K562 (cell line): ENCODE data around the gene TMTC2. TPM values are rescaled to one million over a fixed set of nuclear protein-coding genes. Genes with fewer than 3 reads are reported as not detected.

Experiments used
- ATAC-seq: fragments of 200-7000 bp; cut with Tn5 transposase; 3 replicates; pipeline ENCODE4 v1.9.1; 2020; ENCODE audit warnings: moderate library complexity
- BruUV-seq: library from RNA; stranded (reverse); fragments of 400-500 nt; replicated peaks from 2 replicates; lab custom pipeline; 2021; lab: Mats Ljungman, UMichigan
- CTCF ChIA-PET: fragments of 300-600 bp; formaldehyde crosslinking; extraction: SDS; loops from one replicate; lab custom pipeline; 2021; ENCODE audit warnings: low intra/inter-chr PET ratio; lab: Yijun Ruan, JAX
- POLR2A ChIA-PET: fragments of 300-600, 350-650 bp; sonication (Branson Sonifier 250); formaldehyde crosslinking; extraction: SDS; loops from one replicate; lab custom pipeline; 2021; ENCODE audit warnings: antibody characterized with exemption, inconsistent platforms; lab: Yijun Ruan, JAX
- DNase-seq, 4 experiments: peaks; one replicate each; pipeline versions ENCODE4 v3.0.0 to v3.0.0-alpha.2; 2011 to 2018; ENCODE audit warnings: low spot score in 3 of 4, mixed read lengths in 3 of 4; ENCODE audit errors: extremely low read depth in 1 of 4
- FAIRE-seq: peaks from 2 replicates; lab custom pipeline; 2011; peaks lifted over from hg19 to GRCh38; lab: Jason Lieb, UNC
- H2AFZ ChIP-seq: 2 replicates; pipeline ENCODE4 v1.6.0; 2011; ENCODE audit warnings: low read depth, low read length, control low read depth, inconsistent platforms
- H3K27ac ChIP-seq: fragments of 200-600 bp; 3 replicates; pipeline ENCODE4 v1.8.0; 2011; ENCODE audit warnings: low read depth, mild to moderate bottlenecking, control low read depth, inconsistent platforms, low read length, moderate library complexity, mixed read lengths; ENCODE audit errors: extremely low read depth
- H3K27me3 ChIP-seq, 2 experiments: fragments of 300-600 bp in 1 of 2; 2 replicates in 1 of 2; 3 replicates in 1 of 2; pipeline versions ENCODE4 v1.6.0 to v1.8.0; 2011; ENCODE audit warnings: inconsistent platforms in 2 of 2, low read length in 2 of 2, mild to moderate bottlenecking in 1 of 2, mixed read lengths in 1 of 2, moderate library complexity in 1 of 2; ENCODE audit not compliant: control insufficient read depth in 2 of 2, insufficient read depth in 2 of 2
- H3K36me3 ChIP-seq: fragments of 300-600 bp; 3 replicates; pipeline ENCODE4 v1.8.0; 2011; ENCODE audit warnings: mild to moderate bottlenecking, low read length, inconsistent platforms; ENCODE audit not compliant: control insufficient read depth, insufficient read depth
- H3K4me1 ChIP-seq, 2 experiments: fragments of 200-600 bp in 1 of 2; replicated peaks in 1 of 2; 2 replicates in 1 of 2; 3 replicates in 1 of 2; pipeline versions ENCODE4 v1.5.1 to v1.8.0; 2011; ENCODE audit warnings: inconsistent platforms in 2 of 2, low read length in 2 of 2, mild to moderate bottlenecking in 1 of 2, mixed read lengths in 1 of 2, moderate library complexity in 1 of 2; ENCODE audit not compliant: control insufficient read depth in 2 of 2, insufficient read depth in 2 of 2
- H3K4me2 ChIP-seq: 2 replicates; pipeline ENCODE4 v1.6.1; 2011; ENCODE audit warnings: low read length, control low read depth, inconsistent platforms, mixed read lengths; ENCODE audit not compliant: insufficient read depth
- H3K4me3 ChIP-seq: fragments of 200-600 bp; sonication (generic), shearing (Covaris generic); 2 replicates; pipeline ENCODE4 v1.5.1; 2016; ENCODE audit warnings: control low read depth, inconsistent platforms
- H3K79me2 ChIP-seq: fragments of 200-600 bp; 3 replicates; pipeline ENCODE4 v1.8.0; 2011; ENCODE audit warnings: low read length, inconsistent platforms; ENCODE audit not compliant: control insufficient read depth, insufficient read depth
- H3K9ac ChIP-seq, 2 experiments: 2 replicates each; pipeline versions ENCODE4 v1.6.0 to v1.6.1; 2011; ENCODE audit warnings: low read depth in 2 of 2, low read length in 2 of 2, control low read depth in 1 of 2, inconsistent platforms in 1 of 2, mild to moderate bottlenecking in 1 of 2, mixed read lengths in 1 of 2; ENCODE audit not compliant: insufficient read depth in 1 of 2
- H3K9me1 ChIP-seq: one replicate; pipeline ENCODE4 v1.6.0; 2011; ENCODE audit warnings: inconsistent platforms, mild to moderate bottlenecking, low read length, moderate library complexity; ENCODE audit not compliant: control insufficient read depth, insufficient read depth
- H3K9me3 ChIP-seq: replicated peaks from 2 replicates; pipeline ENCODE4 v1.5.1; 2011; ENCODE audit warnings: low read depth, low read length, inconsistent platforms; ENCODE audit not compliant: control insufficient read depth, insufficient read depth
- H4K20me1 ChIP-seq: replicated peaks from 2 replicates; pipeline ENCODE4 v1.6.1; 2011; ENCODE audit warnings: low read length, inconsistent platforms, mixed read lengths; ENCODE audit not compliant: control insufficient read depth, insufficient read depth
- ATF4 ChIP-seq: fragments of 450-650 bp; formaldehyde crosslinking; IDR thresholded peaks from 2 replicates; pipeline ENCODE4 v1.4.0; 2022; ENCODE audit warnings: mild to moderate bottlenecking, moderate library complexity
- CHD4 ChIP-seq: fragments of 200-600 bp; sonication (generic); IDR thresholded peaks from 3 replicates; pipeline ENCODE4 v1.6.1; 2012; ENCODE audit warnings: low read depth, mild to moderate bottlenecking, mixed read lengths, low read length, inconsistent platforms; ENCODE audit not compliant: insufficient read depth, insufficient replicate concordance, poor library complexity, severe bottlenecking
- FOXJ2 ChIP-seq: fragments of 200-800 bp; sonication (Bioruptor generic); IDR thresholded peaks from 2 replicates; pipeline ENCODE4 v1.6.1; 2016; ENCODE audit warnings: missing genetic modification characterization, missing compliant biosample characterization
- HOXB6 ChIP-seq: fragments of 250-450 bp; sonication (Bioruptor Pico); IDR thresholded peaks from 2 replicates; pipeline ENCODE4 v1.5.1; 2022; ENCODE audit warnings: mild to moderate bottlenecking, borderline replicate concordance
- KAT2B ChIP-seq: IDR thresholded peaks from one replicate; pipeline ENCODE4 v1.6.1; 2012; ENCODE audit warnings: low read depth, mild to moderate bottlenecking, control low read depth, inconsistent platforms, low read length, moderate library complexity
- PHB2 ChIP-seq: fragments of 450-650 bp; IDR thresholded peaks from 2 replicates; pipeline ENCODE4 v1.6.1; 2017; ENCODE audit warnings: low read depth
- SETDB1 ChIP-seq: IDR thresholded peaks from one replicate; pipeline ENCODE4 v1.6.1; 2012; ENCODE audit warnings: low read length, control low read depth, inconsistent platforms
- TCF7 ChIP-seq: sonication (generic); IDR thresholded peaks from 2 replicates; pipeline ENCODE4 v1.6.1; 2016; ENCODE audit warnings: antibody characterized with exemption, borderline replicate concordance
- ZC3H11A ChIP-seq: IDR thresholded peaks from 2 replicates; pipeline ENCODE4 v1.6.1; 2012; ENCODE audit warnings: low read depth, low read length, improper control_type of control experiment
- ZFP36 ChIP-seq: fragments of 150-350 bp; IDR thresholded peaks from 2 replicates; pipeline ENCODE4 v1.6.1; 2018; ENCODE audit warnings: low read length, low read depth; ENCODE audit not compliant: partially characterized antibody
- ZKSCAN8 ChIP-seq: fragments of 200-800 bp; sonication (Bioruptor generic); IDR thresholded peaks from 2 replicates; pipeline ENCODE4 v1.6.1; 2016; ENCODE audit warnings: missing genetic modification characterization, missing compliant biosample characterization
- ZNF134 ChIP-seq: fragments of 250-450 bp; sonication (Bioruptor Pico); conservative IDR thresholded peaks from 2 replicates; pipeline ENCODE4 v1.4.0; 2020
- ZNF24 ChIP-seq: fragments of 450-650 bp; IDR thresholded peaks from 2 replicates; pipeline ENCODE4 v1.6.1; 2016
- WGBS: fragments of 100-300 bp; shearing (Covaris generic); methylation state at CpG from one replicate; pipeline ENCODE4 v1.1.6; 2016; ENCODE audit warnings: low coverage, mixed read lengths; ENCODE audit not compliant: insufficient coverage; ENCODE audit errors: missing lambda C conversion rate; 5-methylcytosine and 5-hydroxymethylcytosine counted together
- in situ Hi-C: fragments of 300-500 bp; cut with MboI; formaldehyde crosslinking; loops from 4 replicates; pipeline ENCODE4 v1.15.0; 2018; ENCODE audit warnings: inconsistent platforms, mixed read lengths
- intact Hi-C: fragments of 100-400 bp; cut with micrococcal nuclease; formaldehyde crosslinking; loops from 2 replicates; pipeline ENCODE4 v1.14.2; 2022
- polyA plus RNA-seq, 8 experiments: library from polyadenylated mRNA; depleted of rRNA in 4 of 8; stranded (reverse) in 5 of 8; unstranded in 3 of 8; fragments of >200 nt; fragmentation: Nextera tagmentation in 2 of 8; fragmentation: Illumina TruSeq in 1 of 8; extraction: Ambion mirVana in 2 of 8; extraction: Trizol in 1 of 8; gene quantifications; 2 replicates each; pipeline versions ENCODE4 v1.2.1 to v1.2.3, GENCODE V29; 2011 to 2014; ENCODE audit warnings: inconsistent platforms in 1 of 8, missing spikeins in 1 of 8
- total RNA-seq, 7 experiments: library from RNA; depleted of rRNA in 6 of 7; stranded (reverse); fragments of >200 nt in 6 of 7; fragmentation: Illumina TruSeq in 2 of 7; extraction: Trizol in 2 of 7; gene quantifications; 2 replicates each; pipeline versions ENCODE4 v1.2.1 to v1.2.3, GENCODE V29; 2011 to 2021; ENCODE audit warnings: low replicate concordance in 1 of 7
- TF ChIP-seq, protein P1 (sequence below): sonication (generic); formaldehyde crosslinking; IDR thresholded peaks from 2 replicates; pipeline ENCODE4 v1.8.1; 2023; ENCODE audit warnings: missing genetic modification reagents, mild to moderate bottlenecking, borderline replicate concordance
- TF ChIP-seq, protein P2 (sequence below): sonication (generic); formaldehyde crosslinking; IDR thresholded peaks from 2 replicates; pipeline ENCODE4 v1.8.0; 2022; ENCODE audit warnings: missing genetic modification reagents, mild to moderate bottlenecking, moderate library complexity, borderline replicate concordance
- TF ChIP-seq, protein P3 (sequence below): IDR thresholded peaks from 2 replicates; pipeline ENCODE4 v1.6.1; 2011; ENCODE audit not compliant: insufficient read length; ENCODE audit errors: extremely low read depth

Gene TMTC2
- total and polyA plus RNA-seq, 9 of the 15 experiments (the other 6 are each of a cell fraction or from before 2014, with no cell fraction given): 0.29 to 1.1 (median 0.55) TPM

DNA sequence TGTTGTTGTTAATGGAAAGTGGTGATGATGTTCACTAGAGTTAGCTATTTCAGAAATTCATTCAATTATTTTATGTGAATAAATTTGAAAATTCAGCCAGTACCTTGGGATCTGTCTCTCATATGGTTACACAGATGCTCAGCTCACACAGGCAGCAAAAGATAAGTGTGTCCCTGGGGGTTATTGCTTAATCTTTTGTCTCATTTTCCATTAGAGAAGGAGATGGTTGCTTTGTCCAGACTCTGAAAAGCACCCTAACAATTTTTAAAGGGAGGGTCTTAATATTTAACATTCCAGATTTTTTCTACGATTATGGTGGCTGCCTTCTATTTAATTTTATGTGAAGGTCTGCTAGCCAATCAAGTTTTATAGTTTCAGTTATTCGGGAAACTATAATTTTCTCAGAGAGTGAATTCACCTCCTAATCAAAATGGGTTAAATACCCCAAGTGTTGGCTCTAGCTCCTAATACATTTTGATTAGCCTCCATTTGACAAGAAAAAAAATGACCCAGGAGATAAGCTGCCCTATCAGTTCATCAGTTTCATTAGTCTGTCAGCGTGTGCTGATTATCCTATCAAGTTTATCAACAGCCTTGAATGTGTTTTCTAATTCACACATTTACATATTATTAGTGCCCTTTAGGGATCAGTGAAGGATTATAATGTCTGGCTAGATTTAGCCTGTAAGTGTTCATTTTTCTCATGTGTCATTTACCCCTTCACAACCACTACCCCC, 282.1 kb downstream of the TMTC2 start:
- no peak overlapping the region for H2AFZ ChIP-seq
- no peak overlapping the region for H3K4me2 ChIP-seq
- 0% methylated on average over 3 of the region's 3 CpGs for whole genome bisulfite sequencing
- no peak overlapping the region for H3K27ac ChIP-seq
- H3K4me3 ChIP-seq: no peak overlapping the region
- in situ Hi-C loops (no loop called here), intact Hi-C loops (no loop called here)
- H3K36me3 ChIP-seq: no peaks in the 10 kb centered on the region
- ATAC-seq (no peak), DNase-seq (no peak), FAIRE-seq (no peak)
- H3K4me1 ChIP-seq: no peaks in the 10 kb centered on the region
- BruUV-seq: no TSS peak
- H3K9me3 ChIP-seq: no peaks in the 10 kb centered on the region
- CTCF ChIA-PET: no interaction called here
- no peaks in the 10 kb centered on the region for H3K27me3 ChIP-seq
- no peaks in the 10 kb centered on the region for H4K20me1 ChIP-seq
- H3K9ac ChIP-seq: no peak overlapping the region
- no peaks in the 10 kb centered on the region for H3K79me2 ChIP-seq
- H3K9me1 ChIP-seq: no peaks in the 10 kb centered on the region
- POLR2A ChIA-PET: no interaction called here
- TF ChIP-seq FOXJ2 (tag): no peak
- no peak for TF ChIP-seq SETDB1
- TF ChIP-seq ZNF134: no peak
- TF ChIP-seq, protein P1, sequence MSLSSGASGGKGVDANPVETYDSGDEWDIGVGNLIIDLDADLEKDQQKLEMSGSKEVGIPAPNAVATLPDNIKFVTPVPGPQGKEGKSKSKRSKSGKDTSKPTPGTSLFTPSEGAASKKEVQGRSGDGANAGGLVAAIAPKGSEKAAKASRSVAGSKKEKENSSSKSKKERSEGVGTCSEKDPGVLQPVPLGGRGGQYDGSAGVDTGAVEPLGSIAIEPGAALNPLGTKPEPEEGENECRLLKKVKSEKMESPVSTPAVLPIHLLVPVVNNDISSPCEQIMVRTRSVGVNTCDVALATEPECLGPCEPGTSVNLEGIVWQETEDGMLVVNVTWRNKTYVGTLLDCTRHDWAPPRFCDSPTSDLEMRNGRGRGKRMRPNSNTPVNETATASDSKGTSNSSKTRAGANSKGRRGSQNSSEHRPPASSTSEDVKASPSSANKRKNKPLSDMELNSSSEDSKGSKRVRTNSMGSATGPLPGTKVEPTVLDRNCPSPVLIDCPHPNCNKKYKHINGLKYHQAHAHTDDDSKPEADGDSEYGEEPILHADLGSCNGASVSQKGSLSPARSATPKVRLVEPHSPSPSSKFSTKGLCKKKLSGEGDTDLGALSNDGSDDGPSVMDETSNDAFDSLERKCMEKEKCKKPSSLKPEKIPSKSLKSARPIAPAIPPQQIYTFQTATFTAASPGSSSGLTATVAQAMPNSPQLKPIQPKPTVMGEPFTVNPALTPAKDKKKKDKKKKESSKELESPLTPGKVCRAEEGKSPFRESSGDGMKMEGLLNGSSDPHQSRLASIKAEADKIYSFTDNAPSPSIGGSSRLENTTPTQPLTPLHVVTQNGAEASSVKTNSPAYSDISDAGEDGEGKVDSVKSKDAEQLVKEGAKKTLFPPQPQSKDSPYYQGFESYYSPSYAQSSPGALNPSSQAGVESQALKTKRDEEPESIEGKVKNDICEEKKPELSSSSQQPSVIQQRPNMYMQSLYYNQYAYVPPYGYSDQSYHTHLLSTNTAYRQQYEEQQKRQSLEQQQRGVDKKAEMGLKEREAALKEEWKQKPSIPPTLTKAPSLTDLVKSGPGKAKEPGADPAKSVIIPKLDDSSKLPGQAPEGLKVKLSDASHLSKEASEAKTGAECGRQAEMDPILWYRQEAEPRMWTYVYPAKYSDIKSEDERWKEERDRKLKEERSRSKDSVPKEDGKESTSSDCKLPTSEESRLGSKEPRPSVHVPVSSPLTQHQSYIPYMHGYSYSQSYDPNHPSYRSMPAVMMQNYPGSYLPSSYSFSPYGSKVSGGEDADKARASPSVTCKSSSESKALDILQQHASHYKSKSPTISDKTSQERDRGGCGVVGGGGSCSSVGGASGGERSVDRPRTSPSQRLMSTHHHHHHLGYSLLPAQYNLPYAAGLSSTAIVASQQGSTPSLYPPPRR: no peak
- TF ChIP-seq ZC3H11A: no peak
- TF ChIP-seq, protein P2, sequence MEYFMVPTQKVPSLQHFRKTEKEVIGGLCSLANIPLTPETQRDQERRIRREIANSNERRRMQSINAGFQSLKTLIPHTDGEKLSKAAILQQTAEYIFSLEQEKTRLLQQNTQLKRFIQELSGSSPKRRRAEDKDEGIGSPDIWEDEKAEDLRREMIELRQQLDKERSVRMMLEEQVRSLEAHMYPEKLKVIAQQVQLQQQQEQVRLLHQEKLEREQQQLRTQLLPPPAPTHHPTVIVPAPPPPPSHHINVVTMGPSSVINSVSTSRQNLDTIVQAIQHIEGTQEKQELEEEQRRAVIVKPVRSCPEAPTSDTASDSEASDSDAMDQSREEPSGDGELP (CRISPR knock-in tag): no peak
- no peak for TF ChIP-seq ZNF24
- no peak for TF ChIP-seq ATF4 (CRISPR knock-in tag)
- no peak for TF ChIP-seq TCF7
- no peak for TF ChIP-seq KAT2B
- TF ChIP-seq CHD4: no peak
- TF ChIP-seq ZFP36: no peak
- TF ChIP-seq HOXB6 (CRISPR knock-in tag): no peak
- TF ChIP-seq, protein P3, sequence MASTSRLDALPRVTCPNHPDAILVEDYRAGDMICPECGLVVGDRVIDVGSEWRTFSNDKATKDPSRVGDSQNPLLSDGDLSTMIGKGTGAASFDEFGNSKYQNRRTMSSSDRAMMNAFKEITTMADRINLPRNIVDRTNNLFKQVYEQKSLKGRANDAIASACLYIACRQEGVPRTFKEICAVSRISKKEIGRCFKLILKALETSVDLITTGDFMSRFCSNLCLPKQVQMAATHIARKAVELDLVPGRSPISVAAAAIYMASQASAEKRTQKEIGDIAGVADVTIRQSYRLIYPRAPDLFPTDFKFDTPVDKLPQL: no peak
- TF ChIP-seq PHB2: no peak
- no peak for TF ChIP-seq ZKSCAN8
